NK-92 treated with Interleukin-12 subunit alpha and Interleukin-12 subunit beta, amount 100 ng/mL, for 24 hours (cell line): ENCODE measurements around the gene ADGRV1.
"Not testable (repeated sequence)": the region's sequence is repeated elsewhere in the genome, so short reads cannot be mapped to it uniquely, and the experiment has no call there.

Experiments used
- DNase-seq: peaks from one replicate; lab custom pipeline; 2025; lab: John Stamatoyannopoulos, UW

The ADGRV1 gene

GRCh38 chr5:90997082-90997481 lies 438.5 kb downstream of the ADGRV1 start:
- DNase-seq, result no peak

- DNase-seq, result no peak
These were observed 442.1 kb downstream of the ADGRV1 start for GRCh38 chr5:91000743-91001142.

GRCh38 chr5:91006713-91007112 lies 448.1 kb downstream of the ADGRV1 start:
- DNase-seq, result no peak

GRCh38 chr5:91007251-91007650 lies 448.7 kb downstream of the ADGRV1 start:
- no peak for DNase-seq

GRCh38 chr5:91007780-91008402 lies 449.3 kb downstream of the ADGRV1 start:
- no peak for DNase-seq

- DNase-seq, result no peak
These were observed 451.5 kb downstream of the ADGRV1 start for GRCh38 chr5:91010090-91010489.

- no peak for DNase-seq
These were observed 452.4 kb downstream of the ADGRV1 start for GRCh38 chr5:91011029-91011428.

GRCh38 chr5:91012867-91013266 lies 454.3 kb downstream of the ADGRV1 start:
- DNase-seq, result not testable (repeated sequence)

GRCh38 chr5:91016322-91016721 lies 457.7 kb downstream of the ADGRV1 start:
- no peak for DNase-seq

- no peak for DNase-seq
These were observed 458.5 kb downstream of the ADGRV1 start for GRCh38 chr5:91016954-91017700.

- no peak for DNase-seq
These were observed 459.6 kb downstream of the ADGRV1 start for GRCh38 chr5:91018200-91018599.

GRCh38 chr5:91018712-91019371 lies 460.2 kb downstream of the ADGRV1 start:
- DNase-seq, result no peak

- no peak for DNase-seq
These were observed 461.6 kb downstream of the ADGRV1 start for GRCh38 chr5:91020065-91020800.

GRCh38 chr5:91022518-91022917 lies 463.9 kb downstream of the ADGRV1 start:
- no peak for DNase-seq

GRCh38 chr5:91024206-91024605 lies 465.6 kb downstream of the ADGRV1 start:
- no peak for DNase-seq

- no peak for DNase-seq
These were observed 466.1 kb downstream of the ADGRV1 start for GRCh38 chr5:91024727-91025126.

GRCh38 chr5:91025449-91025848 lies 466.9 kb downstream of the ADGRV1 start:
- DNase-seq, result no peak

- no peak for DNase-seq
These were observed 467.4 kb downstream of the ADGRV1 start for GRCh38 chr5:91025956-91026355.

- no peak for DNase-seq
These were observed 467.9 kb downstream of the ADGRV1 start for GRCh38 chr5:91026466-91026865.

GRCh38 chr5:91027405-91028139 lies 469.0 kb downstream of the ADGRV1 start:
- DNase-seq, result no peak

GRCh38 chr5:91028499-91028956 lies 469.9 kb downstream of the ADGRV1 start:
- no peak for DNase-seq
